Stomach (tissue), 9 donors: Measurements from ENCODE around the gene THAP7. TPM values are rescaled to one million over a fixed set of nuclear protein-coding genes. Genes with fewer than 3 reads are reported as not detected.

ENCODE experiments used
- DNase-seq, 2 donors: peaks; one replicate each; pipeline versions ENCODE4 v3.0.0 to v3.0.0-alpha.2; 2013 to 2019
- H3K27ac ChIP-seq, 5 donors: fragments of 200-600 bp in 4 of 5; sonication (generic) in 4 of 5; one replicate each; pipeline ENCODE4 v1.5.1; 2013 to 2019; ENCODE audit warnings: mild to moderate bottlenecking in 1 of 5, moderate library complexity in 1 of 5
- H3K27me3 ChIP-seq, 3 donors: fragments of 200-600 bp; sonication (generic); one replicate each; pipeline ENCODE4 v1.5.1; 2017 to 2019; ENCODE audit warnings: mixed run types in 1 of 3
- H3K36me3 ChIP-seq, 4 donors: fragments of 200-600 bp; sonication (generic); 1 replicate in 3 of 4; 2 replicates in 1 of 4; pipeline ENCODE4 v1.5.1; 2016 to 2019
- H3K4me1 ChIP-seq, 4 donors: fragments of 200-600 bp; sonication (generic); one replicate each; pipeline ENCODE4 v1.5.1; 2016 to 2019
- H3K4me3 ChIP-seq, 4 donors: fragments of 200-600 bp; sonication (generic) in 3 of 4; one replicate each; pipeline ENCODE4 v1.5.1; 2016 to 2019; ENCODE audit warnings: mild to moderate bottlenecking in 1 of 4
- H3K9me3 ChIP-seq, 4 donors: fragments of 200-600 bp; sonication (generic); one replicate each; pipeline ENCODE4 v1.5.1; 2016 to 2019
- EP300 ChIP-seq: sonication (generic); formaldehyde crosslinking; IDR thresholded peaks from one replicate; pipeline ENCODE4 v1.6.1; 2017; ENCODE audit warnings: antibody characterized with exemption
- POLR2A ChIP-seq, 4 donors: fragments of 450-650 bp; IDR thresholded peaks; one replicate each; pipeline ENCODE4 v1.6.1; 2016; ENCODE audit warnings: antibody characterized with exemption in 4 of 4, control low read depth in 2 of 4, mild to moderate bottlenecking in 1 of 4, moderate library complexity in 1 of 4
- POLR2AphosphoS5 ChIP-seq, 3 donors: sonication (generic); formaldehyde crosslinking; IDR thresholded peaks; one replicate each; pipeline ENCODE4 v1.6.1; 2016; ENCODE audit warnings: antibody characterized with exemption in 3 of 3
- WGBS, 5 donors: extraction: QIAGEN DNeasy Blood & Tissue Kit in 3 of 5; methylation state at CpG; one replicate each; pipeline versions ENCODE4 v1.1.5 to v1.1.7; 2013 to 2018; 5-methylcytosine and 5-hydroxymethylcytosine counted together
- intact Hi-C: fragments of 100-400 bp; cut with DNase I; formaldehyde crosslinking; loops from one replicate; pipeline ENCODE4 v1.15.1; 2023; ENCODE audit warnings: low total_unique reads
- polyA plus RNA-seq, 3 donors: library from polyadenylated mRNA; stranded (reverse); fragments of 200-250 nt; gene quantifications; one replicate each; pipeline ENCODE4 v1.2.3, GENCODE V29; 2013
- total RNA-seq, 5 donors: library from RNA; depleted of rRNA; stranded (reverse); fragments of >200 nt; gene quantifications; one replicate each; pipeline versions ENCODE4 v1.1.0 to v1.2.3, GENCODE V29; 2014 to 2016
- TF ChIP-seq, protein P1 (sequence below), 7 experiments: fragments of 450-650 bp in 4 of 7; fragments of 200-600 bp in 3 of 7; sonication (generic) in 3 of 7; IDR thresholded peaks; one replicate each; pipeline ENCODE4 v1.5.1; 2016 to 2019; ENCODE audit warnings: antibody characterized with exemption in 7 of 7, control low read depth in 2 of 7, mild to moderate bottlenecking in 1 of 7
- donor health status: healthy with polysubstance abuse.
- donor health status: Bipolar disorder and iron deficiency.
- donor health status: healthy.

Gene THAP7
- total and polyA plus RNA-seq, 8 donors: 5.8 to 57.2 (median 42.1) TPM

DNA sequence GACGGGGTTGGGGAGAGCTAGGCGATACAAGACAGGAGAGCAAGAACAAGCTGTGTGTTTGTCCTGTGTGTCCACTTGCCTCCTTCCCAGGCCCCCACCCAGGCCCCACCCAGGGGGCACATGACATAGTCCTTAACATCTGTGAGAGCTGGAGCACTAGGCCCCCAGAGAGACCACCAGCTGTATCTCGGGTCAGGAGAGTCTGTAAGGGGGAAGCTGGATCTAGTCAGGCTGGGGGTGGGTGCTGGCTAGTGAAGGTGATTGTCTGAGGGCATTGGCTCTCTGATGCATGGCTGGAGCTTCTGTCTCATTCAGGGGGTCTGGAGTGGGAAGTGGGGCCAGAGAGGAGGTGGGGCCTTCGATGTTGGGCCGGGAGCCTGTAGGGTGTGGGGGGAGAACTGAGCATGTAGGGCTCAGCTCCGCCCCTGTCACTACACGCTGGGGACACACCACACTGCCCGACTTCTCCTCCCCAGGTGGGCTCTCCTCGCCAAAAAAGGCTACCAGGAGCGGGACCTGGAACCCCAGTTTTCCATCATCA is 13.6 kb upstream of the THAP7 start:
- WGBS, 5 donors: 50 to 71% (median 66%) methylated on average over 10 of the region's 10 CpGs
- Histone ChIP-seq H3K9me3 (no peaks in the 10 kb centered on the region), H3K27me3 (no peaks in the 10 kb centered on the region), H3K4me1 (peaks cover 15 to 29% (median 28%) of the 10 kb centered on the region in 4 donors), H3K36me3 (no peaks in the 10 kb centered on the region), H3K4me3 (no peak overlapping the region), H3K27ac (peak overlapping the region in 4 of 5 donors; percentile 6 to 84 (median 52))
- TF ChIP-seq, protein P1, sequence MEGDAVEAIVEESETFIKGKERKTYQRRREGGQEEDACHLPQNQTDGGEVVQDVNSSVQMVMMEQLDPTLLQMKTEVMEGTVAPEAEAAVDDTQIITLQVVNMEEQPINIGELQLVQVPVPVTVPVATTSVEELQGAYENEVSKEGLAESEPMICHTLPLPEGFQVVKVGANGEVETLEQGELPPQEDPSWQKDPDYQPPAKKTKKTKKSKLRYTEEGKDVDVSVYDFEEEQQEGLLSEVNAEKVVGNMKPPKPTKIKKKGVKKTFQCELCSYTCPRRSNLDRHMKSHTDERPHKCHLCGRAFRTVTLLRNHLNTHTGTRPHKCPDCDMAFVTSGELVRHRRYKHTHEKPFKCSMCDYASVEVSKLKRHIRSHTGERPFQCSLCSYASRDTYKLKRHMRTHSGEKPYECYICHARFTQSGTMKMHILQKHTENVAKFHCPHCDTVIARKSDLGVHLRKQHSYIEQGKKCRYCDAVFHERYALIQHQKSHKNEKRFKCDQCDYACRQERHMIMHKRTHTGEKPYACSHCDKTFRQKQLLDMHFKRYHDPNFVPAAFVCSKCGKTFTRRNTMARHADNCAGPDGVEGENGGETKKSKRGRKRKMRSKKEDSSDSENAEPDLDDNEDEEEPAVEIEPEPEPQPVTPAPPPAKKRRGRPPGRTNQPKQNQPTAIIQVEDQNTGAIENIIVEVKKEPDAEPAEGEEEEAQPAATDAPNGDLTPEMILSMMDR (IDR thresholded peaks at IDR 0.05): no peak
- no peak for TF ChIP-seq EP300
- no peak for DNase-seq
- intact Hi-C loops: no loop called here

DNA sequence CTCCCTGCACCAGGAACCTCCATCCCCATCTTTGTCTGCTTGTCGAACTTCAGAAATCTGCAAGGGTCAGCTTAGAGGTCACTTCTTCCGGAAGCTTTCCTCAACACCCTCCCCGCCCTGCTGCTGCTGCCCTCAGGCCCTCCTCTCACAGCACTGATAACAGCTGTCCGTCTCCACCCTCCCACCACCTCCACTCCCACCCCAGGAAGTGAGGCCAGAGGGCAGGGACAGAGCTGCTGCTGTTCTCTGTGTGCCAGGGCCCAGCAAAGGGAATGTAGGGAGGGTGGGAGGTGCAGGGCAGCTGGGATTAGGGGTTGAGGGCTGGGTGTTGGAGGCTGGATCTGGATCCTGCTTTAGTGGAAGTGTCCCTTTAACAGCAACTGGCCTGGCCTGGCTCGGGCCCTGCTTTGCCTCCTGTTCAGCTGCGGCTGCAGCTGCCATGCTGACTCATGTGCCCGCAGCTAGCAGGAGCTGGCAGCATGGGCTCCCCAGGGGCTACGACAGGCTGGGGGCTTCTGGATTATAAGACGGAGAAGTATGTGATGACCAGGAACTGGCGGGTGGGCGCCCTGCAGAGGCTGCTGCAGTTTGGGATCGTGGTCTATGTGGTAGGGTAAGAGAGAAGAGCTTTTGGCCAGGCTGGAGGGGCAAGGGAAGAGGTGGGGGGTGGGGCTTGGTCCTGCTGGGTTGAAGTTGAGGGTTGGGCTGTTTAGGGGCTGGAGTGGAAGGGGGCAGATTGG is 13.0 kb upstream of the THAP7 start, which contains the start of gene P2RX6:
TSS of gene P2RX6 (plus strand) at position 440 of the 740 bp plus-strand sequence. CDS start at position 450, 10 bp downstream.
- peaks cover 15 to 29% (median 28%) of the 10 kb centered on the region in 4 donors for H3K4me1 ChIP-seq
- peak within 1 kb of the TSS; percentile 48 to 60 (median 54) for H3K4me3 ChIP-seq
- H3K27me3 ChIP-seq: no peaks in the 10 kb centered on the region
- 24 to 33% (median 28%) methylated on average over 12 of the region's 12 CpGs for WGBS, 5 donors
- peak within 1 kb of the TSS; percentile 45 to 84 (median 77) for H3K27ac ChIP-seq
- intact Hi-C loops: no loop called here
- DNase-seq: peak in 1 of 2 donors; percentile 76
- no peaks in the 10 kb centered on the region for H3K9me3 ChIP-seq
- no peaks in the 10 kb centered on the region for H3K36me3 ChIP-seq
- TF ChIP-seq POLR2A (IDR thresholded peaks at IDR 0.05): no peak
- TF ChIP-seq EP300: no peak
- TF ChIP-seq, protein P1 (IDR thresholded peaks at IDR 0.05): no peak

DNA sequence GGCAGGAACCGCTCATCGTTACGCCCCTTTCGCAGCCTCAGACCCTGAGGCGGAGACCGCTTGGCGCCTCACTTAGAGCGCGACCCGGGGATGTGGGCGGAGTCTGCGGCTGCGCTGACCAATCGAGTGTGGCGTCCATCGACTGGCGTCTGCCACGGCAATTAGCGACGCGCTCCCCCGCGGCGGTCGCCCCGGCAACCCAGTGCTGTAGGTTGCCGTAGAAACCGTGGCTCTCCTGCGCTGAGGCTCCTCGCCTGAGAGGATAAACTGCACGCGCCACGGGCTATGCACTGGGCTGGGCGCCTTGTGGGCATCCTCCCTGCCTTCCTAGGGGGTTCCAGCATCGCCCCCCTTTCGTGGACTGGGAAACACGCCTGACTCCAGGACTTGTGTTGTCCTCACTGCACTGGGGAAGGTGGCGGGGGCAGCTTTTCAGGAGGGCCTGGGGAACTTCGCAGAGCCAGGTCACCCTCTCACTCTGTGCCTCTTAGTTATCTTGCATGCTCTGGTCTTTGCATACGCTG is 12.3 kb upstream of the THAP7 start:
- WGBS, 5 donors: 1 to 3% (median 1%) methylated on average over 25 to 40 of the region's 40 CpGs
- TF ChIP-seq EP300 (no peak), POLR2AphosphoS5 (IDR thresholded peaks at IDR 0.05) (peak in 1 of 3 donors; percentile 52)
- H3K27me3 ChIP-seq: no peaks in the 10 kb centered on the region
- H3K4me1 ChIP-seq: peaks cover 15 to 29% (median 28%) of the 10 kb centered on the region in 4 donors
- peak overlapping the region; percentile 48 to 60 (median 54) for H3K4me3 ChIP-seq
- H3K36me3 ChIP-seq: no peaks in the 10 kb centered on the region
- intact Hi-C loops: no loop called here
- peak overlapping the region; percentile 45 to 84 (median 77) for H3K27ac ChIP-seq
- peak; percentile 83 to 97 for DNase-seq
- H3K9me3 ChIP-seq: no peaks in the 10 kb centered on the region

DNA sequence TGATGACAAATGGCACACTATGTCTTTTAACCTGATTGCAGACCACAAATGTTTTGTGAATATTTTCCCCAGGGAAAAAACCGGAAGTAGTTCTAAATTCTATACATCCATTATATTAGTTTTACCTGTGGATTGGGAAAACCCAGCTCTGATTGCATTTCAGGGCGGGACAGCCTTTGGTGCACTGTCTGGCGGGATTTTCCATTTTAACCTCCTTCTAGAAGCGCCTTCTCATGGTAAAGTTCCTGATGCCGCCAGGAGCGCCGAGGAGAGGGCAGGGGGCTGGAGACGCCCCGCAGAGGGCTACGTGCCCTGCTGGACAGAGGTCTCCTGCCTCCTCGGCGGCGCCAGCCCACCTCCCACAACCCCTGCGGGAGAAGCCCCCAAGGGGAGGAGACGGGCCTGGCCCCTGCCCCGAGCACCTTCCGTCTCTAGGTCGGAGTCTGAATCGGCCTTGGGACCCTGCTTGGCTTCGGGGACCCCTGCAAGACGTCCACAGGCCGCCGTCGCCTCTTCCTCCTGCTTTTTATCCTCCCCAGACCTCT is 11.8 kb upstream of the THAP7 start:
- Histone ChIP-seq H3K9me3 (no peaks in the 10 kb centered on the region), H3K27ac (peak overlapping the region; percentile 45 to 84 (median 77)), H3K36me3 (peaks cover 0 to 2% (median 0%) of the 10 kb centered on the region in 4 donors), H3K4me3 (peak overlapping the region; percentile 48 to 60 (median 54)), H3K27me3 (no peaks in the 10 kb centered on the region), H3K4me1 (peaks cover 15 to 29% (median 28%) of the 10 kb centered on the region in 4 donors)
- TF ChIP-seq POLR2AphosphoS5 (IDR thresholded peaks at IDR 0.05): no peak
- no peak for TF ChIP-seq POLR2A (IDR thresholded peaks at IDR 0.05)
- TF ChIP-seq, protein P1 (IDR thresholded peaks at IDR 0.05): no peak
- TF ChIP-seq EP300: no peak
- intact Hi-C loops: no loop called here
- 5 to 14% (median 10%) methylated on average over 23 to 24 of the region's 24 CpGs for WGBS, 5 donors
- no peak for DNase-seq
